Sigmoid colon (tissue), 7 donors: ENCODE results near the gene DOCK3. TPM values are rescaled to one million over a fixed set of nuclear protein-coding genes. Genes with fewer than 3 reads are reported as not detected.

Source experiments
- DNase-seq: peaks from one replicate; pipeline ENCODE4 v3.0.0-alpha.2; 2019
- H3K27ac ChIP-seq, 4 donors: fragments of 200-600 bp; sonication (generic); one replicate each; pipeline ENCODE4 v1.5.1; 2016 to 2019; ENCODE audit warnings: mild to moderate bottlenecking in 1 of 4
- H3K27me3 ChIP-seq, 3 donors: fragments of 200-600 bp; sonication (generic); one replicate each; pipeline ENCODE4 v1.5.1; 2019; ENCODE audit warnings: mild to moderate bottlenecking in 1 of 3
- H3K36me3 ChIP-seq, 4 donors: fragments of 200-600 bp; sonication (generic); one replicate each; pipeline ENCODE4 v1.5.1; 2016 to 2019
- H3K4me1 ChIP-seq, 4 donors: fragments of 200-600 bp; sonication (generic); one replicate each; pipeline ENCODE4 v1.5.1; 2017 to 2019
- H3K4me3 ChIP-seq, 4 donors: fragments of 200-600 bp; sonication (generic); one replicate each; pipeline ENCODE4 v1.5.1; 2017 to 2019; ENCODE audit warnings: mild to moderate bottlenecking in 2 of 4, moderate library complexity in 1 of 4
- H3K9me3 ChIP-seq, 4 donors: fragments of 200-600 bp in 3 of 4; sonication (generic) in 3 of 4; one replicate each; pipeline versions ENCODE4 v1.5.1 to v1.6.1; 2013 to 2019
- EP300 ChIP-seq, 4 donors: sonication (generic); formaldehyde crosslinking; IDR thresholded peaks; one replicate each; pipeline ENCODE4 v1.6.1; 2017; ENCODE audit warnings: antibody characterized with exemption in 4 of 4
- POLR2A ChIP-seq, 2 donors: fragments of 450-650 bp; IDR thresholded peaks; one replicate each; pipeline ENCODE4 v1.6.1; 2016; ENCODE audit warnings: antibody characterized with exemption in 2 of 2, mild to moderate bottlenecking in 2 of 2, moderate library complexity in 2 of 2
- POLR2AphosphoS5 ChIP-seq, 4 donors: sonication (generic); formaldehyde crosslinking; IDR thresholded peaks; one replicate each; pipeline ENCODE4 v1.6.1; 2017; ENCODE audit warnings: antibody characterized with exemption in 4 of 4
- WGBS, 2 donors: extraction: QIAGEN DNeasy Blood & Tissue Kit; methylation state at CpG; one replicate each; pipeline ENCODE4 v1.1.7; 2013; 5-methylcytosine and 5-hydroxymethylcytosine counted together
- intact Hi-C: fragments of 100-400 bp; cut with DNase I; formaldehyde crosslinking; loops from one replicate; pipeline ENCODE4 v1.15.1; 2023
- polyA plus RNA-seq, 3 donors: library from polyadenylated mRNA; stranded (reverse); fragments of 200-250 nt; gene quantifications; one replicate each; pipeline ENCODE4 v1.2.3, GENCODE V29; 2013
- small RNA-seq, 3 donors: library from RNA; depleted of rRNA; stranded (forward); fragments of <200 nt; gene quantifications; one replicate each; pipeline ENCODE3, GENCODE V24; 2016
- total RNA-seq, 4 donors: library from RNA; depleted of rRNA; stranded (reverse); fragments of >200 nt; gene quantifications; one replicate each; pipeline ENCODE4 v1.1.0, GENCODE V29; 2016
- TF ChIP-seq, protein P1 (sequence below), 4 experiments: fragments of 450-650 bp in 3 of 4; fragments of 200-600 bp in 1 of 4; IDR thresholded peaks; one replicate each; pipeline ENCODE4 v1.5.1; 2016 to 2019; ENCODE audit warnings: antibody characterized with exemption in 4 of 4, mild to moderate bottlenecking in 3 of 4, moderate library complexity in 2 of 4
- donor health status: healthy with polysubstance abuse.
- donor health status: Bipolar disorder and iron deficiency.
- donor health status: healthy.

Gene DOCK3
- total and polyA plus RNA-seq, 7 donors = 0.25 to 4.4 (median 3.3) TPM; not detected in 2

DNA sequence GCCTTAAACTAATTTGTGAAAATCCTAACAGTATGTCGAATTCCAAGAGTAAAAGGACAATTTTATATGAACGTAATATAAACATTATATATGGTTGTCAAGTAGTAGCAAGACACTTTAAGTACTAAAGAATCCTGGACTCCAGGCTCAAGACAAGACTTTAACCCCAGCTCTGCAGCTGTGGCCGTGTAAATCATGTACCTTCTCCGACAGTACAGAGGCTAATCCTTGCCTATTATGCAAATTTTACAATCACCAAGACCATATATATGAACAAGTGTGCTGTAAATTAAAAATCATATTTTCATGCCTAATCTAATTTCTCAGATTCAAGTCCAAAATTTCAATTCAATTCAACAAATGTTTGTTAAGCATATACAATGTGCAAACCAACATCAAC is 752.2 kb downstream of the DOCK3 start:
- peaks cover 8 to 86% (median 21%) of the 10 kb centered on the region in 4 donors for H3K36me3 ChIP-seq

DNA sequence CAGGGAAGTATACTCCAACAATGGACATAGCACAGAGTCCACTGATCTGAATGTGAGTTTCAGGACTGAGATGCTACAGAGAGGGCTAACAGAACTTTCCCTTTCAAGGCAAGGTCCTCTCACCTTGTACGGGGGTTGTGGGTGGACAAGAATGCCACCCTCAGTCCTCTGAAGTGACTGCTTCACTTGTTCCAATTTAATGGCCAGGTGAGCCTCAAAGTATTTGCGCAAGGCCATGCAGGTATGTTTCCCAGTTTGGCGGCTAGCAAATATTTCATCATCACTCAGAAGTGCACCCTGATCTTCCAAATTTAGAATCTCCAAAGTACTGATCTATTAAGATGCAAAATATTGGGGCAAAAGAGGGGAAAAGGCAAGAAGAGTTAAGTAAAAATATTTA is 754.4 kb downstream of the DOCK3 start:
- DNase-seq = no peak
- Histone ChIP-seq H3K27ac (no peak overlapping the region), H3K36me3 (peaks cover 4 to 79% (median 19%) of the 10 kb centered on the region in 4 donors), H3K9me3 (no peaks in the 10 kb centered on the region), H3K4me1 (no peaks in the 10 kb centered on the region), H3K4me3 (no peak overlapping the region), H3K27me3 (no peaks in the 10 kb centered on the region)
- WGBS, 2 donors = 94 to 97% methylated on average over 3 of the region's 3 CpGs
- TF ChIP-seq POLR2A (IDR thresholded peaks at IDR 0.05) = no peak
- no peak for TF ChIP-seq POLR2AphosphoS5 (IDR thresholded peaks at IDR 0.05)
- TF ChIP-seq EP300 (IDR thresholded peaks at IDR 0.05) = no peak
- TF ChIP-seq, protein P1, sequence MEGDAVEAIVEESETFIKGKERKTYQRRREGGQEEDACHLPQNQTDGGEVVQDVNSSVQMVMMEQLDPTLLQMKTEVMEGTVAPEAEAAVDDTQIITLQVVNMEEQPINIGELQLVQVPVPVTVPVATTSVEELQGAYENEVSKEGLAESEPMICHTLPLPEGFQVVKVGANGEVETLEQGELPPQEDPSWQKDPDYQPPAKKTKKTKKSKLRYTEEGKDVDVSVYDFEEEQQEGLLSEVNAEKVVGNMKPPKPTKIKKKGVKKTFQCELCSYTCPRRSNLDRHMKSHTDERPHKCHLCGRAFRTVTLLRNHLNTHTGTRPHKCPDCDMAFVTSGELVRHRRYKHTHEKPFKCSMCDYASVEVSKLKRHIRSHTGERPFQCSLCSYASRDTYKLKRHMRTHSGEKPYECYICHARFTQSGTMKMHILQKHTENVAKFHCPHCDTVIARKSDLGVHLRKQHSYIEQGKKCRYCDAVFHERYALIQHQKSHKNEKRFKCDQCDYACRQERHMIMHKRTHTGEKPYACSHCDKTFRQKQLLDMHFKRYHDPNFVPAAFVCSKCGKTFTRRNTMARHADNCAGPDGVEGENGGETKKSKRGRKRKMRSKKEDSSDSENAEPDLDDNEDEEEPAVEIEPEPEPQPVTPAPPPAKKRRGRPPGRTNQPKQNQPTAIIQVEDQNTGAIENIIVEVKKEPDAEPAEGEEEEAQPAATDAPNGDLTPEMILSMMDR (IDR thresholded peaks at IDR 0.05) = no peak
- intact Hi-C loops = no loop called here

More for the DNA sequence above, 752.2 kb downstream of the DOCK3 start:
- no peaks in the 10 kb centered on the region for H3K27me3 ChIP-seq
- no peaks in the 10 kb centered on the region for H3K9me3 ChIP-seq
- no peak overlapping the region for H3K4me3 ChIP-seq
- H3K27ac ChIP-seq = no peak overlapping the region
- no peaks in the 10 kb centered on the region for H3K4me1 ChIP-seq
- 66 to 83% methylated on average over 4 of the region's 4 CpGs for WGBS, 2 donors
- intact Hi-C loops = no loop called here
- DNase-seq = no peak
- TF ChIP-seq POLR2AphosphoS5 (IDR thresholded peaks at IDR 0.05) = no peak
- TF ChIP-seq EP300 (IDR thresholded peaks at IDR 0.05) = no peak
- no peak for TF ChIP-seq POLR2A (IDR thresholded peaks at IDR 0.05)
- TF ChIP-seq, protein P1 (IDR thresholded peaks at IDR 0.05) = no peak

Small RNA genes lying within 50 kb of the gene (small RNA-seq; reads per million reads assigned to genes)
- gene MIR4787 (0.22 to 0.75 (median 0.24) reads per million in 3 donors), gene PPIAP69 (0 reads per million in 3 donors)

Other genes starting within 250 kb of the DOCK3 start
- gene CACNA2D2, start 171.3 kb upstream of the DOCK3 start, total RNA-seq = 1 to 10 TPM in 3 of 4 donors, under 1 TPM in 1; 0.49 to 1.7 (median 1.3) TPM
- gene CACNA2D2, start 171.3 kb upstream of the DOCK3 start, polyA plus RNA-seq = 1 to 10 TPM in 1 of 3 donors, under 1 TPM in 1, not detected in 1; 0.60 to 1.2 TPM
- gene C3orf18, start 107.2 kb upstream of the DOCK3 start, total RNA-seq = 10 to 100 TPM; 13.3 to 28.0 (median 16.0) TPM
- 1 to 10 TPM; 1.8 to 4.0 (median 2.3) TPM for gene C3orf18, start 107.2 kb upstream of the DOCK3 start, polyA plus RNA-seq
- gene HEMK1, start 105.4 kb upstream of the DOCK3 start, total RNA-seq = 10 to 100 TPM in 1 of 4 donors, 1 to 10 TPM in 3; 5.0 to 13.3 (median 7.2) TPM
- 10 to 100 TPM in 2 of 3 donors, 1 to 10 TPM in 1; 9.6 to 17.7 (median 12.3) TPM for gene HEMK1, start 105.4 kb upstream of the DOCK3 start, polyA plus RNA-seq
- 10 to 100 TPM in 1 of 4 donors, 1 to 10 TPM in 3; 2.1 to 17.0 (median 5.3) TPM for gene CISH, start 63.2 kb upstream of the DOCK3 start, total RNA-seq
- gene CISH, start 63.2 kb upstream of the DOCK3 start, polyA plus RNA-seq = 10 to 100 TPM in 2 of 3 donors, 1 to 10 TPM in 1; 8.1 to 13.2 (median 11.8) TPM
- 10 to 100 TPM; 15.2 to 22.2 (median 19.1) TPM for gene MAPKAPK3, start 57.8 kb upstream of the DOCK3 start, total RNA-seq
- 10 to 100 TPM; 19.8 to 32.8 (median 30.3) TPM for gene MAPKAPK3, start 57.8 kb upstream of the DOCK3 start, polyA plus RNA-seq